PC-9 (cell line): ENCODE measurements around the gene RORC.

Experiments
- CTCF ChIP-seq: fragments of 200-600 bp; sonication (generic); conservative IDR thresholded peaks from 2 replicates; pipeline ENCODE4 v1.6.1; 2017; ENCODE audit warnings: mixed run types, antibody characterized with exemption, mild to moderate bottlenecking, moderate library complexity
- EZH2 ChIP-seq: fragments of 200-600 bp; sonication (generic); IDR thresholded peaks from 2 replicates; pipeline ENCODE4 v1.8.0; 2017; ENCODE audit warnings: antibody characterized with exemption, low read depth

GRCh38 chr1:151777317-151777716, 54.3 kb downstream of the RORC start:
- no peak for TF ChIP-seq CTCF
- no peak for TF ChIP-seq EZH2
